Left lobe of liver (tissue), 2 donors: ENCODE results near the gene ZIC4. TPM values are rescaled to one million over a fixed set of nuclear protein-coding genes. Genes with fewer than 3 reads are reported as not detected.

Experiments
- ATAC-seq: fragments of 200-7000 bp; cut with Tn5 transposase; one replicate; pipeline ENCODE4 v1.9.1; 2020; ENCODE audit warnings: mild to moderate bottlenecking, moderate library complexity
- DNase-seq: peaks from one replicate; pipeline ENCODE4 v3.0.0-alpha.2; 2020; ENCODE audit warnings: low spot score
- total RNA-seq: library from RNA; stranded (reverse); gene quantifications from one replicate; pipeline ENCODE4 v1.2.1, GENCODE V29; 2021
- donor health status: DM: no; HTN: no; CAD: no; lungs with moderate emphysema.
- donor health status: DM: no; HTN: yes; CAD: no.

Gene ZIC4
- total RNA-seq, 1 donor from 2014 or later: 0.45 TPM

- DNase-seq: peak; percentile 84
- ATAC-seq: peak; percentile 80
Measured at GRCh38 chr3:147393261-147393942, 12.9 kb downstream of the ZIC4 start.

DNA sequence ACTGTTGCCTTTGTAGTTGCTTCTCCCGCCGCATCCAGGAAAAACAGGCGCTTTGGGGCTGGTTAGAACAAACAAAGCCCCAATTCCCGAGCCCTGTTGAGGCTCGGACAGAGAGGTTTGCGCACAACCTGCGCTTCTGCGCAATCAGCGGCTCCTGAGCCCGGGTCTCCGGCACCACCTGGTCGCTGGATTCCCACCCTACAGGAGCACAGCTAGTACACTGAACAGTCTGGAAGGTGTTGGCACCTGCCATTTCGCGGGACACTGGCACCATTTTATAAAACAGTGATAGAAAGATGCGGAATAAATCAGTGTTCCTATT lies 13.8 kb downstream of the ZIC4 start:
- DNase-seq (no peak), ATAC-seq (peak; percentile 19)

- DNase-seq: peak; percentile 86
- ATAC-seq: peak; percentile 81
Measured at GRCh38 chr3:147391781-147392624, 14.3 kb downstream of the ZIC4 start.

GRCh38 chr3:147390589-147391569 lies 15.5 kb downstream of the ZIC4 start:
- no peak for ATAC-seq
- DNase-seq: no peak

DNA sequence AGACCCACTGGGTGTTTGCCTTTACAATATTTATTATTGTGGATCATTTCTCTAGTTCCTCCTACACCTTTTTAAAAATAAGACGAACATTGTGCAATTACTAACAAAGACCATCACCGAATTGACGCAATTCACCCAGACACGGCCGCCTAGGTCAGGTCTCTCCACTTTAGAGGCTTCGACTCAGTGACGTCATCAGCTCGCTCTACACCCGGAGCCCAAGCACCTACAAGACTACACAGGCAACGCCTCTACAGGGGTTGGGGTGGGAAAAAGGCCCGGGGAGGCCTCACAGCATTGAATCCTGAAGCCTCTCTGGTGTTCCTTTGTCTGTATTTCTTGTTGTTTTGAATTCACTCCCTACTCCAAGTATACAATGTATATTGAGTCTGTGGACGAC lies 16.6 kb downstream of the ZIC4 start:
- no peak for ATAC-seq
- no peak for DNase-seq

DNA sequence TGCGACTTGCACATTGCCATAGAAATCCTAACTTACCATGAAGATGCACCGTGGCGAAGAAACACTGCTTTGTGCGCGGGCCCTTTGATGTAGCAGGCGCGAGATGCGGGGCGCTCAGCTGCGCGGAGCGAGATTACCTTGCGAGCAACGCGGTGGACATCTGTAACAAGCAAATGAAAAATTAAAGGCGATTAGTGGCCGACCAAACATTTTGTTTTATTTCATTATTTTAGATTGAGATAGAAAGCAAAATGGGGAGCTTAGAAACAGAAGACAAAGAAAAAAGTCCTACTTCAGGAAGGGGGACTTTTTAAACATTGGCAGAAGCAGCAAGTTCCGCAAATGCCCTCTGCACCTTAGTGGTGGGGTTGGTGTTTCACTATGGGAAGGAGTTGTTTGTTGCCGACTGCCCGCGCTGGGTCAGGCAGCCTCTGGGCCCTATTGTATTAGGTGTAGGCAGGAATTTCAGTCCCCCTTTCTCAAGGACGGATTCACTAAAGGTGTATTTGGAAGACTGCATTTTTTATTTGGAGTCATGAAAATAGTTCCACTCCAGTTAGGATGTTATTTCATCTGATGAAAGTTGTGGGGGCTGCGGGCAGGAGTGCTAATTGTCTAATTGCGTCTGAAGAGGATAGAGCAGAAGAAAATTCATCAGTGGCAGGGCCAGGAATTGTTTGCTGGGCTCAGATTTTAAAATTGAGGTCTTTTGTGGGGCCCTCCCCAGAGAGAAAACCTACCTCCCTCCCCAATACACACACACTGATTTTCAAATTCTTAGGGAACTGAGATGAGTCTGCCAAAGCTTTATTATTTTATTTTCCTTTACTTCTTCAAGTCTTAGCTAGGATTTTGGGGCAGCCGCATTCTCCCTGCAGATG lies 17.4 kb downstream of the ZIC4 start:
- DNase-seq (no peak), ATAC-seq (no peak)

GRCh38 chr3:147387885-147388699 lies 18.3 kb downstream of the ZIC4 start:
- no peak for ATAC-seq
- DNase-seq: no peak

DNA sequence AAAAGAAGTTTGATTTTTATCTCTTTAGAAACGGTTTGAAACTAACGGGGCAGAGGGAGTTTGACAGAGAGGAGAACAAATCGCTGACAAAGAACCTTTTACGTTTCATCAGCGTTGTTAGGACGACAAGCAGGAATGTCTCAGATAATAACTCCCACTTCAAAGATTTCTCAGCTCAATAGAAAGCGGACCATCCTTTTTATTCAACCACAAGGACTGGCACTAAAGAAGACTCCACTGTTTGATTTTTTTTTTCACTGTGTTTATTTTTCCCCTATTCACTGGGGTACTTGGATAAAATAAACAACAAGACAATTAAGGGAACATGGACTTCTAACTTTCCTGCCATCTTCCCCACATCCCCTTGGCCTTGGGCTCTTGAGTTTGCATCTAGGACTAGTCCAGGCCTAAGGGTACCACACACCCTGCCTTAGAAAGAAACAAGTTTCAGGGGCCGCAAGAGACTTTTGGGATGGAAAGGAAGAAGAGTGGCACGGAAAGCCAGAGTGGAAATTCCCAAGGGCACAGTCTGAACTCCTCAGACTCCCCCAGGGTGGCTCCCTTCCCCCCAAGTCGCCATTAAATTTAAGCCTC lies 19.0 kb downstream of the ZIC4 start:
- ATAC-seq (no peak), DNase-seq (no peak)

DNA sequence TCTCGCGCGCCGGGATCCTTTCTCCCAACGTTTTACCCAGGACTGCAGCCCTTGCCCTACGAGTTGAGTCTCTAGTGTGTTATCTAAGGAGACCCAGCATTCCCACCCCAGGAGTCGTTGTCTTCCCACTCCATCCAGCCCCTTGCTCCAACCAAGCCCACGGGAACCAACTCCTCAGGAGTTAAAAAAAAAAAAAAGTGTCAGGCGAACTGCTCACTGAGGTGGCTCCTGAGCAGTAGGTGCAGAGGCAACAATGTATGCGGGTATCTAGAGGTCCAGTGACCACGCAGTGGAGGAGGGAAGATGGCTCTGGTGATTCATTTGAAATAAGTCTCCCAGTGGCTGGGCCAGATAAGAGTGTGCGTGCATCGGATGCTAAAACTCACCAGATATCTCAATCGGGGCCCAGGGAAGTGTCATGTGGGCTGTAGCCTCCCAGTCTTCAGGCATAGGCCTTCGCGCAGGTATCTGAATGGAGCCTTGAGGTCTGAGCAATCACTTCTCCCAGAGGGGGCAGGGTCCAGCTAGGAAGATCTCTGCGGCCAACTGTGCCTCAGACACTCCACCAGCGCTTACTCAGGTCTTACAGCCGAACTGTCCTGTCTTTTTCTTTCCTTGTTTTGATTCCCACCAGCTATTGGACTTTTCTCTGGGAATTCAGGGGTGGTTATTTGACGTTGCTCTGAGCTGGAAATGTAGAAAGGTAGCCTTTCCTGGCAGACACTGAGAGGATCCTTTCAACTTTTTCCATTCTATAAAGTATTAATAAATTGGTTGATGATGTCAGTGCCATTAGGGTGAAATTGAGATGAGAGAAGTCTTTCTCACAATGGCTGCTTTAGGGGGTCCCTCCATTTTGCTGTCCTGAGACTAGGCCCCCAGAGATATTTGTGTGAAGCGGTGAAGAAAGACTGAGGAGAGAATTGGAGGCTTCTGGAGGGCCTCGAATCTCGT lies 21.0 kb downstream of the ZIC4 start:
- ATAC-seq (no peak), DNase-seq (no peak)

DNA sequence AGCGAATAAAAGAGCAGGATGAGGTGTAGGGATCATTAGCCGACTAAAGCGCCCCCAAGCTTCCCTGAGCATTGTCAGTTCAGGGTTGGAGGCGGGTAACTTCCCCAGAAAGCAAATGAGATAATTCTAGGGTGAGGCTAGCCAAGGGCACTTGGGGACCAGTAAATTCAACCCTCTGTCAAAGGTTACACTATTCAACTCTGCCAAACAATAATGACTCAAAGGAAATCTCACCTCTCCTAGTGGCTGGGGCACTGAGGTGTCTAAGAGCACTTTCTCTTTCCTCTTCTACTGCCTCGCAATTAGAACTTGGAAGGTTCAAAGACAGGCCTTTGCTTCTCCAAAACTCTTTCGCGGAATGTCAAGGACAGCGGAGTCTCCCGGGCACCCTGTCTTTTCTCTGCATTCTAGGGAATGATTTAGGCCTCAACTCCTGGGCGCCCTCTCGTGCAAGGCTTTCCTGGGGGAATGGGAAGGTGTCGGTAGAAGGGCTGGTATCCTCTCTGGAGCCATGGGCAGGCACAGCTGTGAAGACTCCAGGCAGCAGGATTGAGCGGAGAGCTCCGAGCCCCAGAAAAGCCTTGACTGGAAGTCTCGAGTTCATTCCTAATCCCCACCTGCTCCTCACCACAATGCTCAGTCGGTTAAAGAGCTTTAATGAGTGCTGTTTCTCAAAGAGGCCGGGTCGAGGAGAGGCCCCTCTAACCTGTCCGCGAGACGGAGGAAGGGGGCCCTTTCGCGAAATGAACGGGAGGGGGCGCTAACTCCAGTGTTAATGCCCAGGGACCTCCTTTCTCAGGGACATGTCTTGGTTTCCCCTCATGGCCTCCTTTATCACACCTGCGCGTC lies 21.9 kb downstream of the ZIC4 start:
- ATAC-seq (peak; percentile 23), DNase-seq (no peak)

GRCh38 chr3:147383617-147384016 lies 22.7 kb downstream of the ZIC4 start:
- ATAC-seq (peak; percentile 77), DNase-seq (no peak)

GRCh38 chr3:147381596-147381995 lies 24.7 kb downstream of the ZIC4 start:
- ATAC-seq (no peak), DNase-seq (no peak)

DNA sequence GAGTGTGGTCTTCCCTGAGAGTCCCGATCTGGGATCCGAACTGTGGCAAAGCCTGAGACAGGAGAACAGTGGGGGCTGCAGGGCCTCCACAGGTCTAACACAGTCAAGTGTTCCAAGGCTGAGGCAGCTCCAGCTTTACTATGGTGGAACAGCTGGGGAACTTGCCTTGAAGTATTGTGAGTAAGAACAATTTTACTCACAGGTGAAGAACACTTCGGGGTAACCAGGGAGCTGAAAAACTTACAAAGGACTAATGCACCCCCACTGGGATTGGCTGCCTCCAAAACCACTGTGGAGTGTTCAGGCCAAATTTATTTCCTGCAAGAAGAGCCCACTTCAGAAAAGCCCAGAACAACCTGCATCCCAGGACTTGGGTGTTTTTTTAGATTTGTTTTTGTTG lies 25.4 kb downstream of the ZIC4 start:
- no peak for DNase-seq
- ATAC-seq: no peak

GRCh38 chr3:147380387-147380951 lies 25.9 kb downstream of the ZIC4 start:
- DNase-seq (no peak), ATAC-seq (no peak)

GRCh38 chr3:147379651-147380050 lies 26.7 kb downstream of the ZIC4 start:
- DNase-seq (no peak), ATAC-seq (no peak)
